GM10266 (cell line): ENCODE data around the gene IQSEC1.

Source experiments
- DNase-seq: peaks from one replicate; pipeline ENCODE4 v3.0.0; 2012; ENCODE audit errors: extremely low spot score
- TF ChIP-seq, protein P1 (sequence below): IDR thresholded peaks from 2 replicates; pipeline ENCODE4 v1.5.1; 2012; ENCODE audit warnings: mild to moderate bottlenecking, low read depth; ENCODE audit not compliant: control insufficient read depth, insufficient read depth; ENCODE audit errors: missing control alignments

IQSEC1 gene

DNA sequence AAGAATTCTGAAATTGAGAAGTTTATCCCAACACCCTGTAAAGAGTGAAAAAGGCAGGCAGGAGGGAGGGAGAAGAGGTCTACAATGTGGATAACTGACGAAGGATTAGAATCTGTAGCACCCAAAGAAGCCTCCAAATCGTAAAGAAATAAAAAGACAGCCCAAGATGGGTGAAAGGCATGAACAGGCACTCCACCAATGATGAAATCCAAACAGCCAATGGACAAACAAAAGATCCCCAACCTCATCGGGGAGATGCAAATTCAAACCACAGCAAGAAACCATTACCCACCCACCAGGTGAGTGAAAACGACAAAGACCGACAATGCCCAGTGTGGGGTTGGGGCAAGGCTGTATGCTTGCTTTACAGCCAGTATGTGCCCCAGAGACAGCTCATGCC is 85.6 kb downstream of the IQSEC1 start:
- TF ChIP-seq, protein P1, sequence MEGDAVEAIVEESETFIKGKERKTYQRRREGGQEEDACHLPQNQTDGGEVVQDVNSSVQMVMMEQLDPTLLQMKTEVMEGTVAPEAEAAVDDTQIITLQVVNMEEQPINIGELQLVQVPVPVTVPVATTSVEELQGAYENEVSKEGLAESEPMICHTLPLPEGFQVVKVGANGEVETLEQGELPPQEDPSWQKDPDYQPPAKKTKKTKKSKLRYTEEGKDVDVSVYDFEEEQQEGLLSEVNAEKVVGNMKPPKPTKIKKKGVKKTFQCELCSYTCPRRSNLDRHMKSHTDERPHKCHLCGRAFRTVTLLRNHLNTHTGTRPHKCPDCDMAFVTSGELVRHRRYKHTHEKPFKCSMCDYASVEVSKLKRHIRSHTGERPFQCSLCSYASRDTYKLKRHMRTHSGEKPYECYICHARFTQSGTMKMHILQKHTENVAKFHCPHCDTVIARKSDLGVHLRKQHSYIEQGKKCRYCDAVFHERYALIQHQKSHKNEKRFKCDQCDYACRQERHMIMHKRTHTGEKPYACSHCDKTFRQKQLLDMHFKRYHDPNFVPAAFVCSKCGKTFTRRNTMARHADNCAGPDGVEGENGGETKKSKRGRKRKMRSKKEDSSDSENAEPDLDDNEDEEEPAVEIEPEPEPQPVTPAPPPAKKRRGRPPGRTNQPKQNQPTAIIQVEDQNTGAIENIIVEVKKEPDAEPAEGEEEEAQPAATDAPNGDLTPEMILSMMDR: no peak
- DNase-seq: no peak

DNA sequence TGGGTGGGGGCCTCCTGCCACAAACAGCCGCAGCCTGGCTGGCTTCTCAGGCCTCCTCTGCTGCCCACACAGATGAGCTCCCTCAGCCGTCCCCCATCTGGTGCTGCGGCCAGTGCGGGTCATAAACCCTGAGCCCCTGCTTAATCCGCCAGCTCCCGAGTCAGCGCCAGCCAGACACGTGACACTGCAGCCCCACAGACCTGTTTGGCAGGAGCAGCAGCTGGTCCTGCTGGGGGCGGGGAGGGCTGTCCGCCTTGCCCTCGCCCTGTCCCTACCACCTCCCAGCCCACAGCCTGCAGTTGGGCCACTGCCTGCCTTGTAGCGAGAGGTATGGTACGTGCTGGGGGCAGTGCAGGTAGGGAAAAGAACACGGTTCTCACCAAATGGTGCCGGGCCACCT is 86.2 kb downstream of the IQSEC1 start:
- TF ChIP-seq, protein P1: no peak
- no peak for DNase-seq

DNA sequence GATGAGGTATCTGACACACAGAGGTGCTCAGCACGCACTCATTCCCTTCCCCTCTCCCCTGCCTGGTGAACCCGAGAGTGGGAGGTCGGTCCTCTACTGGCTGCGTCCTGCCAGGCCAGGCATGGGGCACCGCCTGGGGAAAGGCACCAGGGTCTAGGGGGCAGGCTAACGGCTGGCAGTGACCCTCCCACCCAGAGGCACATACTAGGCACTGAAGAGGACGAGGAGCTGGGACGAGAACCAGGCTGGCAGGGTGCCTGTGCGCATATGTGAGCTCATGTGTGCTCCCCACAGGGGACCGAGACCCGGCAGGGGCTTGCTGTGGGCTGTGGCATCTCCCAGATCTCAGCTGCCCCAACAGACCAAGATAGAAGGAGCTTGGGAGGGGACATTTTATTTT is 86.7 kb downstream of the IQSEC1 start:
- TF ChIP-seq, protein P1: no peak
- no peak for DNase-seq

DNA sequence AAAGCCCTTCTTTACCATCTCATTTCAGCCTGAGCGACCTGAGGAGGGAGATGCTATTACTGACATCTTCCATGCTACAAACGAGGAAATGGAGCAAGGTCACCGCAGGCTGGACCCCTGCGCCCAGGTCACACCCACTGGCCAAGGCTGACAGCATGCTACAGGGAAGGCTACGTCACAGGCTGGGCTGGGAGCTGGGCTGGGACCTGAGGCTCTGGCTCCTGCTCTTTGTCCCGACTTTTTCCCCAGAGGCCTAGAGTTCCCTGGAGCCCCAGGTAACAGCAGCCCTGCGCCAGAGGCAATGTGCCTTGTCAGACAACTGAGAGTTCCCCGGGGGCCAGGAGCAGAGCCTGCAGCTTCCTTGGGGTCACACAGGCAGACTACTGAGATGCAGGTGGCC is 87.2 kb downstream of the IQSEC1 start:
- TF ChIP-seq, protein P1: no peak
- DNase-seq: no peak

DNA sequence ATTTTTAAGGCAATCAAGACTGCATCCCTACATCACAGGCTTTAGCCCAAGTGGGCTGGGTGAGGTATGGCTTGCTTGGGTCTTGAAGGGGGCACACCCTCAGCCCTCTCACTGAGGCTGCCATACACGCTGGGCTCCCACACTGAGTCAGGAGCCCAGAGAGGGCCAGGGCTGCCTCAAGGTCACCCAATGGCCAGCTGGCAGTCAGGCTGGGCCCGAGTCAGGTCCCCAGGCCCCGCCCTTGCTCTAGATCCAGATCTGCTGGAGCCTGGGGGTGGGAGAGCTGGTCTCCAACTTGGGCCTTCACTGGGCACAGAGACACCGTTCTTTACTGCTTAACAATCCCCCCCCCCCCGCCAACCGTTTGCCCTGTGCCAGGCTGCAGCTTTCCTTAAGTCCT is 88.1 kb downstream of the IQSEC1 start:
- no peak for DNase-seq
- TF ChIP-seq, protein P1: no peak

DNA sequence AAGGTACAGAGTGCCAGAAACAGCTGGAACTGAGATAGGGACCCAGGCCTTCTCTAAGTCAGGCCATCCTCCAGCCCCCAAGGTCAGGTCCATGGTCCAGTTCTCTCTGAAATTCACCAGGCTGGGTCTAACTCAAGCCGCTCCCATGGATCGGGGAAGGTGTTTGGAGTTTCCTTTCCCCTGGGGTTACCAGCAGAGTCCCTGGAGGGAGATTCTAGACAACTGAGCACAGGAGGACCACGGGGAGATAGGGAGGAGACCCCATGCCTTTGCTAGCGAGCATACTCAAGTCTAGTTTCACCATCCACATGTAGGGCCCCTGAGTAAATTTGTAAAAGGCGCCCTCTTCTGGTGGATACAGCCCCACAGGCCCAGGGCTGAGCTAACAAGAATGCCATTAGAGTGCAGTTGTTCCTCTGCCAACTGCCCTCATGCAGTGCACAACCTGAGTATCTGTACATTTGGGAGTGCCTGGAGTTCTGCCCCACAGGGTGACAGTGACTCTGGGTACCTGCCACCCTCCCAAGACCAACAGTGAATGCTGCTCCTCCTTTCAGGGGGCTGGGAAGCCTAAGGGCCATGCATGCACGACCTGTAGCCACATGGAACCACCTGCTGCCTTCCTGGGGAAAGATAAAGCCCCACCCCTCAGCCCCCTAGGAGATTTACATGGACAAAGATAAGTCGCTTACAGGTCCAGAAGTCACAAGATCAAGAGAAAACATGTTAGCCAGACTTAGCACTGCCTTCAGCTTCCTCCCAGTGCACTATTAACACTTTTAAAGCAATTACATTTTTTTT is 89.0 kb downstream of the IQSEC1 start:
- DNase-seq: peak; percentile 73
- TF ChIP-seq, protein P1: peak; percentile 70

DNA sequence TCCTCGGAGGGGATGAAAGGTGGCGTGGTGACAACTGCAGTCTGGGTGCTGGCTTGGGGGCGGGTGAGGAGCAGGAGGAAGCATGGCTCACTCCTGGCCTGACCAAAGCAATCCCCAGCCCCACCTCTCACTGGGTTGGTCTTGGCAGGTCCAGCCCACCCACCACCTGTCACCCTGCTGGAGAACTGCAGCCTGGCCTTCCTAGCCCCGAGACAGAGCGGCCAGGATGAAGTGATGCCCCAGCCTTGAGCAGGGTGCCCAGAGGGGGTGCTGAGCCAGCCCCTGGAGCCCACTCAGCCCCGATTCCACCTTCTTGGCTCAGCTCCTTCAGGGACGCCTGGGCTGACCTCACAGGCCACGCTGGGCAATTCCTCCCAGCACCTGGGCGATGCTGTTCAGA is 89.9 kb downstream of the IQSEC1 start:
- no peak for DNase-seq
- TF ChIP-seq, protein P1: no peak
